Neural cell (in vitro differentiated cells): ENCODE measurements around the gene GFRA1.

Experiments
- RAD21 ChIP-seq: fragments of 450-650 bp; conservative IDR thresholded peaks from 2 replicates; pipeline ENCODE4 v1.6.1; 2014; ENCODE audit warnings: antibody characterized with exemption, mild to moderate bottlenecking, moderate library complexity
- TAF1 ChIP-seq: IDR thresholded peaks from 2 replicates; pipeline ENCODE4 v1.6.1; 2012; ENCODE audit warnings: low read depth

DNA sequence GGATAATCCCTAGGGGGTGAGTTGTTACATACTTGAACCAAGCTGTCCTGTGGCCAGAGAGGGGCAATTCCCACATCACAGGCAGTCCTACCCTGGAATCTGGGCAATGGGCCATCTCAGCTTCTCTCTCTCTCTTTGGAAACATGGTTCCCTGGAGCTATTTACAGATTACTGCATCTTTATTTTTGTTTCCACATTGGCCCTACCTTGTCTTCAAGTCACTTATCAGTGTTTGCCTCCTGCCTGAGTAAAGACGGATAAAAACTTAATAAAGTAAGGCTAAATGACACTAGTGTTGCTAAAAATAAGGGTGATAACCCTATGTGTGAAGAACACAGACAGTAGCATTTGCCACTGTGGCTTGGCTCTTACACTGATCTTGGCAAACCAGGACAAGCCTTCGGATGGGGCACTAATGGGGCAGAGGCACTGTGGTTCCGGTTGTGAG is 228.2 kb downstream of the GFRA1 start:
- TF ChIP-seq RAD21 (no peak), TAF1 (no peak)
